Activated CD4-positive, alpha-beta T cell treated with anti-CD3 and anti-CD28 coated beads for 48 hours (primary cell): ENCODE data around the gene PELO.
A peak's percentile ranks its signal among the peaks of the same experiment; 100 is the strongest.

Experiments used
- DNase-seq: peaks from one replicate; pipeline ENCODE4 v3.0.0-alpha.2; 2020

Gene PELO

DNA sequence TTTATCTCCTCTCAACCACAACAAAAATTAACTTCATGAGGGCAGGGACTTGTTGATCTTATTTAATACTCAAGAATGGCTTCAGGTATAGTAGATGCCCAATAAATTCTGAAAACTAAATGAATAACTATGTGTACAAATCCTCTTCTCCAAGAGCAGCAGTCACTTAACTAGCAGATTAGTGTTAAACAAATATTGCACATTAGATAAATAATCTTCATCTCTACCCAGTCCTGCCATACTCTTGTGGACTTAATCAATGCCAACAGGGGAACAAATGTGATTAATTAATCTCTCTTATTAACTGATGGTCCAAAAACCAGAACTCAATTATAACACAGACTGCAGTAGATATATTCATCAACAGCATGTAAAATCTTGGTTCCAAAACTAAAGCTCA is 15.0 kb upstream of the PELO start:
- DNase-seq: no peak

DNA sequence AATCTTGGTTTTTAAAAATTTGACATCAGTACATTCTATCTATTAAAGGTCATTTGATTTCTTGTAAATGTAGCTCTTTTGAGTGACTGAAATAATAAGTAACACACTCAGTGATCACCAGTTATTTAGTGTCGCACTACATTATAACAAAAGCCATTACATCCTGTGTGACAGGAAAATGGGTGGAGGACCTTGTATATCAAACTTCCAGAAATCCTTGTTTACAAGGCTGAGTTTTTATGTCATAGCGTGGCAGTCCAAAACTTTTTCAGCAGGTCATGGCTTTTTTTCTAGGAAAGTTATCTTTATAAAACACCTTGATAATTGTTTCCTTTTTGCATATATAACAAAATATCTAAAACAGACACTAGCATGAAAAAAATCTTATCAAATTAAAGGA is 14.4 kb upstream of the PELO start:
- DNase-seq: no peak

DNA sequence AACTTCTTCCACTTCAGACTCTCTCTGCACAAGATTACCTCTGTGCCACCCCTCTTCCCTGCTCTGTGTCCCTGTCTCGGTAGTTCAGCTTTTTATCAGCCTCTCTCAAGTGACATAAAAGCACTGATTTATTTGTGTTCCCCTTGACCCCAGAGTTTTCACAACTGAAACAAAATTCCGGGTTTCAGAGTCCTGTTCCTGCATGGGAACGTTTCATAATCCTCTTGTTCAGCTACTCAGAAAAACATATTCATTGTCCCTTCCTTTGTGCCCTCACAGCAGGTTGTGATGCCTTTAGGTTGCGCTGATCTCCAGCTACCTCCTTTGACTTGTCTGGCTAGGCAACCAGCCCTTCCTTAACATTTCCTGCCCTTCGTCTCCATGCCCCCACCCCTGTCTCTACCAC is 13.7 kb upstream of the PELO start:
- no peak for DNase-seq

DNA sequence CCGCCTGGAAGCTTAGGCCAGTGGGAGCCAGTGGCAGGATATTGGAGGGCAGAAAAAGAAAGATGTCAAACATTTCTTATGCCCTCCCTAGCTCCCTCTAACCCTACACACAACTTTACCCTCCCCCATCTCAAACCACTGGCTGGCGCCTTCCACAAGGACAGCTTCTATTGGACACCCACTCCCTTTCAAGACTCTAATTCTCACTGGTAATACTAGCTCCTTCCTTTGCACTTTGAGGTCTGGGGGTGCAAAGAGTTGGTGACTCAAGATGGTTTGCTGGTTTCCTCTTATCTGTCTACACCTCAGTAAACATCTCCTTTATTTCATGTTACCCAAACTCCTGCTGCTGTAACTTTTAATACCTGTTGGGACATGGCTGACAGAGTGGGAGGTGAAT is 11.6 kb upstream of the PELO start:
- DNase-seq: peak; percentile 13

DNA sequence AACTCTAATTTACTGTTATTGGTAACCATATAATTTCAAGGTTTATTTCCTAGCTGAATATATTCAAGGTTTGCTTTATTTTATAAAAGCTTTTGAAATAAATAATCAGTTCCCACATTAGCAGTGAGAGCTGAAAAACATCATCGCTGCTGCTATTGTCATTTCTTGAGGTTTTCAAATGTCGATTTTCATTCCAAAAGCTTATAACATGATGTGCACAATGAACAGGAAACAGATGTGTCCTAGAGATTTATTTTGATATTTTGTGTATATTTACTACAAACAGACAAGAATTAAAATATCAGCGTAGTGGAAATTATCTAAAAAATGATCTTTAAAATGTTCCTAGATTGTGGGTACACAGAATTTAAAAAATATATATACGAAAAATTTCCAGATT is 10.5 kb upstream of the PELO start:
- no peak for DNase-seq

DNA sequence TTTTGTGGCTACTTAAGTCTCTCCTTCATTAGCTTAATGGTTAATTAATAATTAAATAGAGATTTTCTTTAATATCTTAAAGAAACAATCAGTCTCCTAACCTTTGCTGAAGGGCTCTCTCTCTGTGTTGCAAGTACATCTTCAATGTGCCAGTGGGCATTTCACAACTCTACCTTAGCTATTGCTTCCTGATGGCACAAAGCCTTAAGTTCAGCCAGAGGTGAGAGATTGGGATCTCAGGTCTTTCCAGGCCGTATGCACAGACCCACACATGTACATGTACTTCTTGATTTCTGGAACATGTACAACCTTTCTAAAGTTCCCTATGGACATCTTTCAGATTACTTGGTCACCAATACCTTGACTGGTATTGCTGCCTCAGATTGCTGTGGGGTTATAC is 8.9 kb upstream of the PELO start:
- DNase-seq: no peak

DNA sequence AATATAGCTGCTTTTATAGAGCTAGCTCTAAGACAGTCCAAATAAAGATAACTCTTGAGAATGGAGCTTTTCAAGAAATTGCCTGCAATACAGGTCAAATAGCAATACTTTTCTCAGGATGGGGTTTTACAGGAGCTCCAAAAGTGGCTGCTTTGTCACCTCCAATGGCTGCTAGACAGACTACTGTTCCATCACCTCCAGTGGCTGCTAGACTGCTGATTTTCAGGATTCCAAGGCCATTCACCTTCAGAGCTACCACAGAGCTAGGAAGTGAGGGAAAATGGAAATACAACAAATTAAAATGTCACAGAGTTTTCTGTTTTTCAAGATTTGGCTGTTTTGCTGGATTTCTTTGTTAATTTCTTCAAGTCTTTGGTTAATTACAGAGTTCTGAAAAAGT is 8.5 kb upstream of the PELO start:
- no peak for DNase-seq

DNA sequence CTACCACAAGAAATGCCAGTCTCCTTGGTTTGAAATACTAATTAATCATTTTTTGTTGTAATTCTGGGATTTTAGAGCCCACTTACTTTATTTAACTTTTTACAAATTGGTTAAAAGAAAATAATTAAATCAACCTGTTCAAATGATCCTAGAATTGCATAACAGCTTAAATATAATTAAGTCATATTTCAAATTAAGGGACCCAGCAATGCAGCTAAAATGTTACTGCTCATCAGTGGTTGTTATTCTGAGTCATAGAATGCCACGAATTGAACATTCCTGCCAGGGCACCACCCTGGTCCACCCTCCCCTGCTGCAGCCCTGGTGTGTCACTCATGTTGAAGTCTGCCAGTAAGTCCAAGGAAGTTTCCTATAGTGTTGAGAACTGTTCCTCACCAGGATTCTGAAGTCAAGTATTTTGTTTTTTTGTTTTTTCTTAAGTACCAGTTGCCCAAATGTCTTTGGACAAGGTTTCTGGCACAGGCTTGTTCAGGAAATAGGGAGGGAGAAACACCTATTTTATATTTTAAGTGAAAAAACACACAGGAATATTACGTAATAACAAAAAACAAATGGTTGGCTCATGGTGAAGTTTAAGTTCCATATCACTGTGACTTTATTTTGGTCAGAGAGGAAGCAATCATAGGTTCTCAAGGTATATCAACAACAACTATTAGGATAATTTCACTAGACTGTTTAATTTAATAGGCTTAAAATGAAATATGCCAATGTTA is 4.3 kb upstream of the PELO start:
- no peak for DNase-seq

DNA sequence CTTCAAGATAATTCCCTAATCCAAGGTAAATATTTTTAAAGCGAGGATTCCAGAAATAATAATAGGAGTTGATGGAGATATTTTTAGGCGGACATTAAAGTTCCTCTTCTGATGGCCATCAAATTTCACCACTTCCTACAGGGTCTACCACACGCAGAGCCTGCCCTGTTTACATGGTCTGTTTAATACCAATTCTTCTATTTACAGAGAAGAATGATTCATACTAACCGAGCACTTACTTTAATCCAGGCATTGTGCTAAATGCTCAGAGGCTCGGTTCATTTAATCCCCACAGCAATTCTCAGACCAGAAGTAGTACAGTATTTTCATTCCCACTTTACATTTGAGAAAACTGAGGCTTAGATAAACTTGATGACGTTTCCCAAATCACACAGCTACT is 3.0 kb upstream of the PELO start:
- DNase-seq: no peak

DNA sequence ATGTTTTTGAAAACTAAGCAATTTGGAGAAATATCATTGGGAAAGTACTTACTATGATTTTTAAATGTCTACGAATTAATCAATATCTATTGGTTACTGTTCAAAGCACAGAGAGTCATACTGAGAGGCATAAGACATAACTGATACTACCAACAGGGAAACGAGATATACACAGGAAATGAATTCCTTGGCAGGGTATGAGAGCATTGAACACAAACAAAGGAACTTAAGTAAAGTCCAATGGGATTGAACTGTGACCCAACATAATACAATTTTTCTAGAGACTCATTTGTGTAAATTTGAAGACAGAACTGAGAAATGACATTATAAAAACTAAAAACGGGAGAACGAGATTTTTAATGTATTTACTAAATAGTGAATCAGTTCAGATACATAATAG is 1.3 kb upstream of the PELO start:
- no peak for DNase-seq

DNA sequence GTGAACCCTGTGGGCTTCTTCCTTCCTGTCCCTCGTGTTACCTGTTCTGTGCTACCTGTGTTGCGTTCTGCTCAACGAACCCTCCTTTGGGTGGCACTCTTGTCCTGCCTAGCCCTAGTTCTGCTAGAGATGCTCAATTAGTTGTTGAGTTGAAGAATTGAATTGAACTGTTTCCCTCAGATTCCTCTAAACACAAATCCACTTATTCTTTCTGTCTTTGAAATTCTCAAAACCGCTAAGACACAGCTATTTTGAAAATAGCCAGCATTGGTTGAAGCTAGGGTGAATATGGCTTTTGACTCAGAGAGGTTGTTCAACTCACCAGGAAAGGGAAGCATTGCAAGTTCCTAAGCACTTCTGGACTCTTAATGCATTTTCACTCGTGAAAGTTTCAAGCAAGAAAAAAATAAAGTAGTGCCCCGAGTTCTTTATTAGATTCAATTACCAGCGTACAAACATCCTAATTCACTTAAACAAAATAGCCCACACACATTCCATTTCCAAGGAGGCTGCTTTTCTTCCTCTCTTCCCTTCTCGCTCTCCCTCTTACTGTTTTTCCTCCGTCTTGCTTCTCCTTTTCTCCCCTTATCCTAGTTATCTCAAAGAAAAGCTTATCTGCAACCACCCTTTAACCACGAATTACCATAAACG is 642 bp upstream of the PELO start:
- DNase-seq: no peak

DNA sequence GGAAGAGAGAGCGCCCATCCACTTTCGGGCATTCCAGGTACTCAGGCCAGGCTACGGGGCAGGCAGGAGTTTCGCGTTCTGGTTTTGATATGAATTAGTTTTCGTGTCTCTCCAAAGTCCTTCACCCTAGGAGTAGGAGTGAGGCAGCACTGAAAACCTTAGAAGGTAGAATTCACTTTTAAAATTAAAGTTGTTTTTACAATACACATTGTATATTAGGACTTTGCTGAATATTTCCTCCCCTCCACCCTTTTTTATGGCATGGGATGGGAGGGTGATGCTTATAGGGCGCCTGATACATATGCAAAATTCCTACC is 747 bp downstream of the PELO start:
- no peak for DNase-seq

DNA sequence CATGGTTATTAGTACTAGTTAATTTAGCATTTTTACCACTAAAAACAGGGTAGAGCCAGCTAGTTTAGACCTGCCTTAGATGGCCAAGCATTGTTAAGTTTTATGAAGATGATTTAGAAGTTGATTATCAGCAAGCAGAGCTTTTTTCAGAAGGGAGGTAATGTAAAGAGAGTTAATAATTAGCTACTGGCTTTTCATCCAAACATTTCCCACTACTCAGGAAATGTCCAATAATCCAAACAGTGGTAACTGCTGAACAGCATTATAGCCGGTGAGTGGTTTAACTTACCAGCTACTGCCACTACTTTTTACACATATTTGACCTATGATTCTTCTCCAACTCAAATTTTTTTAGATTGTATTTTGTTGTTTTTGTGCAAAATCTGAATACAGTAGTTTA is 1.7 kb downstream of the PELO start:
- DNase-seq: no peak

DNA sequence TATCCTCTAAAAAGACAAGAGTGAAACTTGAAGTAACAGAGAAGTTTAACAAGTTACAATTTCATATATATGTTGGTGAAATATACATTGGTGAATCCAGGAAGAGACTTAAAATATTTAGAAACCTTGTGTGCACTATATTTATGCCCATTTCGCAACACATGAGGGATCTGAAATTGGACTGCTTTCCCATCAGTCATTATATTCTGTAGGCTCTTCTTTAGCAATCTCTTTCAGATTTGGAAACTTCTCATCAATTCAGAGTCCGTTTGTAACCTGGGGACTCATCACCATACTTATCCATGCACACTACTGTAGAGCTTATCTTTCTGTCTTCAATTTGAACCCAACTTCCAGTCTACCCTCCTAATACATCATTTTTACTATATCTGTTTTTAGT is 2.1 kb downstream of the PELO start:
- DNase-seq: no peak

DNA sequence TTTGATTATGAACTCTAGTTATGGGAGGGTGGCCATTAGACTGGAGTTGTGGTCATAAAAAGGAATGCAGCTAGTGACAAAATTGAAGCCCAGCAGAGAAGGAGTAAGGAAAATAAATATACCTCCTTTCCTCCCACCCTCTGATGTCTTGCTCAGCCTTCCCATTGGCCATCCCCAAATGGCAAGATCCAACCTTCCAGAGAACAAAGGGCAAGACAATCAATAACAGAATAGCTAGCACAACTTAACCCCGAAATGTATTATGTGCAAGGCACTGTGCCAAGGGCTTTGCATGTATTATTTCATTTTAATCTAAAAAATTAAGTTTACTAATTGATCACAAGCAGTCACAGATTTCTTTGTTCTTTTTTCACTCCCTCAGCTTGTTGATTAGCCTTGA is 3.6 kb downstream of the PELO start:
- DNase-seq: no peak

DNA sequence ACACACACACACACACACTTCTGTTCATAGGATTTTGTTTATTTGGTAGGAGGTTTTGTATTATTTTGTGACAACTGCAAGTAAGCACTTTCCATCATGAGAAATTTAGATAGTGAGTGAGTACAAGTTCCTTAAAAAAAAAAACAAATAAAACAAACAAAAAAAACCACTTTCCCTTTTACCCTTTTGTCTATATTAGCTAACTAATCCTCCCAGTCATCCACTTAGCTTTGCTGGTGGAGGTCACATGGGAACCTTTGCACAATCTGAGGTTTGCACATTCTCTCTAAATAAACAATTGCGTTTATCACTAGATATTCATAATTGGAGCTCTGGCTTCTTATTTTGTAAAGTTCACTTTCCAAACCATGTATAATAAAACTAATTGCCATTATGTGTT is 6.8 kb downstream of the PELO start:
- no peak for DNase-seq

DNA sequence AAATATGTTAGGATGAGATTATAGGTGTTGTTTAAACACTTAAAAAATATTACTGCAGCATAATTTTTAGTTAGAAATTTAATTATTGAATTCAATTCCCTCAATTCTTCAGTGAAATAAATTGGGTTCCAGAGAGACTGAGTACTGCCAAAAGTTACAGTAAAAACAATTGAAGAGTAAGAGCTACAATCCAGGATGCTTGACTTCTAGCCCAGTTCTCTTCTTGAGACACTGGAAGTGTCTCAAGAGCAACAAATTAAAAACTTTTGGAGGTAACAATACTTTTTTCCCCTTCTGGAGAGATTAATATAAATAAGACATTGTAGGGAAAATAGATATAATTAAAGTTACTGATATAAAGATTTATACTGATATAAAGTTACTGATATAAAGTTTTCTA is 8.3 kb downstream of the PELO start:
- no peak for DNase-seq

DNA sequence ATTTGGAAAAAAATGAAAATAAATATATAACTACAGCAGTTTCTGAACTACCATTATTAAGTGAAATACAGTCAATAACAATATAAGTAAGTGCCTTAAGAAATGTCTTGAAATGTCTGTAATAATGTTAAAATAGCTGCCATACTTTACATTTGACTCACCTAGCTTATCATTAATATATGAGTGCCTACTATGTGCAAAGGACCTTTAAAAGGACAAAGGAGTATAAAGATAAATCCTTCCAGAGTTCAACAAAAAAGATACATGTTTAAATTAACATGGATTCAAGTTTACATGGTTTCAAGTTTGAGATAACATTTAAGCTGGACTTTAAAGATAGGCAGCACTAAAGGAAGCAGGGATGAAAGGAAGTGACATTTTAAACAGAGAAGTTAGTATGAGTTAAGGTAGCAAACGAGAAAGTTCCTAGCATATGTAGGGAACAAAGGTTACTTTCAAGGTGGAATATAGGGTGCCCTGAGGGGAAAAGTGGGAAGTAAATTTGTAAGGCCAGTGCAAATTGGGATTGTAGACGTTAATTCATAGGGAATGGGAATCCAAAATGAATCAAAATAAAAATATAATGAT is 8.9 kb downstream of the PELO start:
- DNase-seq: no peak

DNA sequence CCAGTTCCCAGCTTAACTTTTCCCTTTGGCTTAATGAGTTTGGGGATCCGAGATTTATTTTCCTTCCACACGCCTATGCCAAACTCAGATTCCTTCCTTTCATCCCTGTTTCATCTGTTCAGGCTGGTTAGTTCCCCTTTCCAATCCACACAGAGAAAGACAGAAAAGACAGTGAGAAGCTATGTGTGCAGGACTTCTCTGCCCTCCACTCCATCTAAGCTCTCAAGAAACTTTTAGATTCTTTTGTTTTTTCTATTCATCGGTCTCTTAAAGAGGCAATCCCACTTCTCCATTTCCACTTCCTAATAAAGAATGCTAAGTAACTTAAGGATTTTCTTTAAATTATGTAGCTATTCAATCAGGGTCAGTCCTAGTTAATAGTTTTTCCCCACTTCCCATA is 11.2 kb downstream of the PELO start:
- DNase-seq: no peak

DNA sequence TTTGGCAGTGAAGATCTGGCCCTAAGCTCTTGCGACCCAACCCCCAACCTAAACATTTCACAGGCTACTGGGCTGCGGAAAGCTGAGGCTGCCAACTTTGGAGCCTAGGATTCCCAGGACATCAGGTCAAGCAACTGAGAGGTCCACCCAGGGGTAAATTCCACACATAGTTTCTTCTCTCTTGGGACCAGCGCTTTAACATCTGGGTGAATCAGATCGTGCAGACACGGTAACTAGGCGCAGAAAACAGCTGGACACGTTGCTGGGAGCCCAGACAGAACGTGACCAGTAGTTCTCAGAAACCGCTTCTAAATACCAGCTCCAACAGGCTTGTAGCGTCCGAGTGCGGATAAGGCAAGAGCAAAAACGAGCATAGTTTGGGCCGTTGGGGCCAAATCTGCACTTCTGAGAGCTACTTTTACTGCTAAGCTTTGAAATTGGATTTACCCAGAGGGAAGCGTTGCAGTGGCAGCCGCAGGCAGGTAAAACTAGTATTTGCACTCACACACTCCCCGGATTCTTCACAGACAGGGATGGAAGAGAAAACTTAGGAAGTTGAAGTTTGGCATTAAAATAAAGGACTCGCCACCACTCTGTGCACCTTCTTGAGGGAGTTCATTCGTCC is 11.8 kb downstream of the PELO start:
- peak; percentile 30 for DNase-seq

DNA sequence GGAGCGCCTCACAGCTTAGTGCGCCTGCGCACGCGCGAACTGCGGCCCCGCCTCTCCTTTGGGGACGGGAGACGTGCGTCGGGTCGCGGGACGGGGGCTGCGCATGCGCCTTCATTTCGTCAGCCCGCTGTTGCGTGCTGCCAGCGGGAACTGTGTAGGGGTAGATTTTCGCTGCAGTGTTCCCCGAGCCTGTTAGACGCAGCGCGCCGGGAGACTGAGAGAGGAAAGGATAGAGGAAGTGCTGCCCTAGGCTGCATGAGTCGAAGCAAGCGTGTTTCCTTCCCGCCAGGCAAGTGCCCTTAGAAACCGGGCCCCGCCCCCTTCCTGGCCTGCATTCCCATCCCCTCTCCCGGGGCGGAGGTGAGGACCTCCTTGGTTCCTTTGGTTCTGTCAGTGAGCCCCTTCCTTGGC is 12.3 kb downstream of the PELO start:
- DNase-seq: peak; percentile 97

DNA sequence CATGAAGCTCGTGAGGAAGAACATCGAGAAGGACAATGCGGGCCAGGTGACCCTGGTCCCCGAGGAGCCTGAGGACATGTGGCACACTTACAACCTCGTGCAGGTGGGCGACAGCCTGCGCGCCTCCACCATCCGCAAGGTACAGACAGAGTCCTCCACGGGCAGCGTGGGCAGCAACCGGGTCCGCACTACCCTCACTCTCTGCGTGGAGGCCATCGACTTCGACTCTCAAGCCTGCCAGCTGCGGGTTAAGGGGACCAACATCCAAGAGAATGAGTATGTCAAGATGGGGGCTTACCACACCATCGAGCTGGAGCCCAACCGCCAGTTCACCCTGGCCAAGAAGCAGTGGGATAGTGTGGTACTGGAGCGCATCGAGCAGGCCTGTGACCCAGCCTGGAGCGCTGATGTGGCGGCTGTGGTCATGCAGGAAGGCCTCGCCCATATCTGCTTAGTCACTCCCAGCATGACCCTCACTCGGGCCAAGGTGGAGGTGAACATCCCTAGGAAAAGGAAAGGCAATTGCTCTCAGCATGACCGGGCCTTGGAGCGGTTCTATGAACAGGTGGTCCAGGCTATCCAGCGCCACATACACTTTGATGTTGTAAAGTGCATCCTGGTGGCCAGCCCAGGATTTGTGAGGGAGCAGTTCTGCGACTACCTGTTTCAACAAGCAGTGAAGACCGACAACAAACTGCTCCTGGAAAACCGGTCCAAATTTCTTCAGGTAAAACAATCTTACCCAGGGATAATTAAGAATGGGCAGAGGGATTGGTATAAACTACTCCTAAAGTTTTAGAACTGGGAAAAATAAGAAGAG is 12.9 kb downstream of the PELO start:
- peak; percentile 75 for DNase-seq

DNA sequence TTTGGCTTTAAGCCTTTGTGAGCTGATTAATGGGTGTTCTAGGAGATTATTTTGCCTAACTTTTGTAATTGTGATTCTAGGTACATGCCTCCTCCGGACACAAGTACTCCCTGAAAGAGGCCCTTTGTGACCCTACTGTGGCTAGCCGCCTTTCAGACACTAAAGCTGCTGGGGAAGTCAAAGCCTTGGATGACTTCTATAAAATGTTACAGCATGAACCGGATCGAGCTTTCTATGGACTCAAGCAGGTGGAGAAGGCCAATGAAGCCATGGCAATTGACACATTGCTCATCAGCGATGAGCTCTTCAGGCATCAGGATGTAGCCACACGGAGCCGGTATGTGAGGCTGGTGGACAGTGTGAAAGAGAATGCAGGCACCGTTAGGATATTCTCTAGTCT is 13.6 kb downstream of the PELO start:
- DNase-seq: peak; percentile 4
